GM18907 (cell line): Measurements from ENCODE around the gene TSC22D3.
A peak's percentile ranks its signal among the peaks of the same experiment; 100 is the strongest.
"Not testable (repeated sequence)": the region's sequence is repeated elsewhere in the genome, so short reads cannot be mapped to it uniquely, and the experiment has no call there.

Experiments used
- ATAC-seq: cut with Tn5 transposase; IDR thresholded peaks from one replicate; pipeline ENCODE4 v1.9.1; 2021; ENCODE audit warnings: mild to moderate bottlenecking, moderate library complexity; ENCODE audit not compliant: unreplicated experiment

The TSC22D3 gene

DNA sequence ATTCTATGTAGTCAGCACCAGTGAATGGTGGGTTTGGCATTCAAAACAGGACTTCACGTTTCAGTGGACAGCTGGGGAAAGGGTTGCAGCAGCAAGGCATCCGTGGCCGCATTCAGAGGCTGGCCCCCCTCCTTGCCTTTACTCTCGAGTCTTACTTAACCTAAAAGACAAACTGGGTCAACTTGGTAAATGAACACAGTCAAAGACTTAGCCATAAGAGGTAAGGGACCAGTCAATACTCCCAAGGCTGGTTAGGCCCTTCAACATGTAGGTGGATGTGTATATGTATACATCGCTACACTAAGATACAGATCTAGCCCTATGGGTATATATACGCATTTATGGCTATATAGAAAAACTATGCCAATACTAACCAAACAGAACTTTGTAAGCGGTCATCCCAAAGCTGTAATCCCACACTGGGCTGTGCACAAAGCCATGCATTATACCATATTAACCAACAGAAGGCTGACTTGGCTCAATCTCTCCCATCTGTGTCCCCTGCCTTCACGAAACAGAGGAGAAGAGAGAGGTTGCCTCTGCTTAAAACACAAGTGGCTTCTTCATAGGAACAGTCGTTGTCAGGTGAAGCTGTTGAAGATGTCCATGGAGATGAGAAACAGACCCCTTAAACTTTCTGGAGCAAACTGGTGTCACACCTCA lies 61.9 kb downstream of the TSC22D3 start:
- no peak for ATAC-seq

DNA sequence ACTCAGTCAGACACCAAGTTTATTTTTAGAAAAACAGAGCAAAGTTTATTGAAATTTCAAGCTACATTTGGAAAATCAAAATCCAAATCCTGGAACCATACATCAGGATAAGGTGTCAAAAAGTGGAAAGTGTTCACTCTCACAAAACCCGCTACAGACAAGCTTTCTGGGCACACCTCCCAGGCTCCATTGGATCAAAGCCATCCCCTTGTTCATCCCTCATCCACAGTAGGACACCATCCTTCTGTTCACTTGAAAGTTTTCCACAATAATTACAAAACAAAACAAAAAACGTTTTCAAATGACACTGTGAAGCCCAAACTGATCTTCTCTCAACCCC lies 62.4 kb downstream of the TSC22D3 start:
- no peak for ATAC-seq

DNA sequence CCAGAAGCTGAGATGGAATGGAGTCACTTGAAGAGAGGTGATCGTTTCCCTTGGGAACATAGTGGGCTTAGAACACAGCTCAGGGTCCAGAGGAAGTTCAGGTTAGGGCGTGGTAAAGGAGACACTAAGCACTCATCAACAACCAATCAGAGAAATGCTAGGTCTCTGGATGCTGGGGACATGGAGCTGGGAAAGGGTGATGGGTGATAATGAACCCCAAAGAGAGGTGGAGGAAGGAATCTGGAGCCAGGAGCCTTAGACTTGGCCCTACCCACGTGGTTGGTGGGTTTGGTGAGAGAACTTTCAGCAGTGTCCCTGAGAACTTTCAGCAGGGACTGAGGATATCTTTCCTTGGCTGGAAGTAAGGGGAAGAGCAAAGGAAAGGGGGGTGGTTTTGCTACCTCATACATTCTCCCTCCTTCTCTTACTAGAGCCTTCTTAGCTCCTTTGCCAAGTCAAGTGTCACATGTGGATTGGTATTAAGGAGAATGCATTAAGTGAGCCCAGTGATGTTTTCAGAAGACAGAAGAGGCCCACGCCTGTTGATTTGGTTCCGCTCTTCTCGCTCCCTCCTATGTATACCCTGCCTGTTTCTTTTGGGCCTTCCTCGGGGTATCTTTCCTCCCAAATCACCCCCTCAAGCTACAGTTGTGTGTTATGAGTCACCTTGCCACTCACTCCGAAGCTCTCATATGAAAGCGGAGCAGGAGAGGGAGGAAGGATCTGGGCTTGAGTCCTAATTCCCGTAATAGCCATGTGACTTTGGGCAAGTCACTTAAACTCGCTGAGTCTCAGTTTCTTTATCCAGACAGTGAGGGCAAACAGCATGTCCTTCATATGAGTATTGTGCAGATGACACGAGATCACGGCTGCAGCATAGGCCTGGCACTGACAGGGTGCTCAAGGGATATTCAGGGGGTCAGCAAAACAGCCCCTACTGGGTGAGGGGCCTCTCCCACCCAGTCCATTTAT lies 63.1 kb downstream of the TSC22D3 start:
- no peak for ATAC-seq

DNA sequence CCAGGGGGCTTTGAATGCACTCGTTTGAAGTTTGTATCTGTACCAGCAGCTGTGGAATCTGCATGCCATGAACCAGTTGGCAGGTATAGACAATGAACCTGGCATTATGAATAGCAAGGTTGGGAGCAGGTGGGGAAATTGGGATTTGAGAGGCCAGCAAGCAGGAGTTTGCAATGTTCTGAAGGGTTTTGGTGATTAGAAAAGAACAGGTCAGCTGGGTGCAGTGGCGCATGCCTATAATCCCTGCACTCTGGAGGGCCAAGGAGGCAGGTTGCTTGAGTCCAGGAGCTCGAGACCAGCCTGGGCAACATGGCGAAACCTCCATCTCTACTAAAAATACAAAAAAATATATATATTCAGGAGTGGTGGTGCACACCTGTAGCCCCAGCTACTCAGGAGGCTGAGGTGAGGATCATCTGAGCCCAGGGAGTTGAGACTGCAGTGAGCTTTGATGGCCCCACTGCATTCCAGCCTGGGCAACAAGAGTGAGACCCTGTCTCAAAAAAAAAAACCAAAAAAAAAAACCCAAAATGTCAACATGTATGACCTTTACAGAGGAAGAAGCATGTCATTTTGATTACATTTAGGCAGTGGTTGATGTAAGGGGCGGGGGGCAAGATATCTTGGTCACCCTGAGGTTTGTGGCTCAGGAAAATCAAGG lies 63.9 kb downstream of the TSC22D3 start:
- no peak for ATAC-seq

- peak; percentile 91 for ATAC-seq
Measured at GRCh38 chrX:107710617-107711391, 64.8 kb downstream of the TSC22D3 start.

DNA sequence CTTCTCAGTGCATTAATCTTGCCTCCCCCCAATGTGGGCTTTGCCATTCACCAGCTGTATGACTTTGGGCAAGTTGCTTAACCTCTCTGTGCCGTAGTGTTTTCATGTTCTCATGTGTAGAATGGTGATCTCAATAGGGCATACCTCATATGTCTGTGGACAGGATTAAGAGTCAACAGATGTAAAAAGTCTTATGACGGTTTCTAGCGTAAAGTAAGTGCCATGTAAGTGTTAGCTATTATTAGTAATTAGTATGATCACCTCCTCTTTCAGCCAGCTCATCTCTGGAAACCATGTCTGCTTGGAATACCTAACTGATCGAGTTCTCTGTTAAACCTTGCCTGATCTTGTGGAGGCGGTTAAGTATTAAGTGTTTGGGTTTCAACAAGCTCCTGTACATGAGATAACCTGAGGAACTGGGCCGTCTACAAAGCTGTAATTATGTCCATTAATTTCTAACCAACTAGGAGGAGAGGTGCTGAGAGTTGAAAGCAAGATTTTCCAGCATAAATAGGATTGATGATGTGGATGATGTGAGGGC lies 66.3 kb downstream of the TSC22D3 start:
- peak; percentile 54 for ATAC-seq

DNA sequence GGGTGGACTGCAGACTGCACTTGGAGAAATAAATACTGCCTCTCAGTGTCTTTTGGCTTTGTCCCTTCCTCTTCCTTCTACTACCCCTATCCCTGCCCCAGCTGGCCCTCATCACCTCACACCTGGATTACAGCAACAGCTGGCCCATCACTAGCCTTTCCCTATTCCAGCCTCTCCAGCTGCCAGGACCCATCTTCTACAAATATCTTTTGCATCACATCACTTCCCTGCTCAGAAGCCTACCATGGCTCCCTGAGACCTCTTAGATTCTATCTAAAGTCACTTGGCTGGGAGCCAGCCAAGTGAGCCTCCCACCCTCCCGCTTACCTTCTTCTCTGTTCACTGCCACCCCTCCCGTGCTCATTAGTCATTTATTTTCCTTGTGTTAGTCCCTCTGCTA lies 66.8 kb downstream of the TSC22D3 start:
- no peak for ATAC-seq

DNA sequence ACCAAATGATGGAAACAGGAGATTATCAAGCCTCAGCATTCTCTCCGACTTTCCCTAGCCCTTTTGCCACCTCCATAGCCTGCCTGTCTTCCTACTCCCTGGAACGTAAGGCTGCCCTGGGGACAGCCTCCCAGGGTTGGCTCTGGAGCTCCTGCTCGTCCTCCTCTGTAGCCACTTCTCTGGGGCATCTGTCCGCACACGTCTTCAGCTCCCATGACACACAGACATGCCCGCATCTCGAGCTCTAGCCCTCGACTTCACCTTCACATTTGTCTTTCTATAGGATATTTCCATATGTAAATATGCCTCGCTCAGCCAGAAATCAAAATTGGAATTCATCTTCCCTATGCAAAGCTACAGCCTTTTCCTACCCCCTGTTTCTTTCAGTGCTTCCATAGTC lies 67.7 kb downstream of the TSC22D3 start:
- no peak for ATAC-seq

GRCh38 chrX:107706309-107706708 lies 69.3 kb downstream of the TSC22D3 start:
- no peak for ATAC-seq

DNA sequence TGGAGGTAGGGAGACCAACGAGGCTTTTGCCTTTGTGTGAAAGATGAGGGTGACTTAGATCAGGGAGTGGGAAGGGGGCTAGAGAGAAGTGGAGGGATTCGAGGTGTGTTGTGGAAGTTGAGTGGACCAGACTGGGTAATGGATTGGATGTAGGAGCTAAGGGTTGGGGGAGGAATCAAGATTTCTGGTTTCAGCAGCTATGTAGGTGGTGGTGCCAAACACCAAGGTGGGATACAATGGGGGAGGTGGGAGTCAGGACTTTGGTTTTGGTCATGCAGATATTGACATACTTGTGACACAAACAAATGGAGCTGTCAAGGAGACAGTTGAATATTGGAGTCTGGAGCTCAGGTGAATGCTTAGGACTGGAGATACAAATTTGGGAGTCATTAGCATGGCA lies 71.0 kb downstream of the TSC22D3 start:
- no peak for ATAC-seq

GRCh38 chrX:107704181-107704580 lies 71.4 kb downstream of the TSC22D3 start:
- no peak for ATAC-seq

- ATAC-seq: peak; percentile 89
Measured at GRCh38 chrX:107701493-107702121, 74.0 kb downstream of the TSC22D3 start.

DNA sequence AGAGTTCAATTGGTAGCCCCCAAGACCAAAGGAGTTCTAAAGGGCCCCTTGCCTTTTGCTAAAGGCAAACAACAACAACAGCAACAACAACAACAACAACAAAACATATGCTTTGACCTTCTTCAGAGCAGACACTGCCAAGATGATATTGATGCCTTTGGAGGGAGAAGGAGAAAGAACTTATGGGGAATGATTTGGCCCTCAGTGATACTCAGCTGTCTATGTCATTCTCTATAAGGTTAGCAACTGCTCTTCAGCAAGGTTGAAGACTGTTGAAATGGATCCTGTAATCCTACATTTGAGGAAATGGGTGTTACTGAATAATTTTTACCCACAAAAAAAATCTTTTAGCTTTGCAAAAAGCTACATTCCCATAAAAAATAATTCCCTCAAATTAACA lies 74.8 kb downstream of the TSC22D3 start:
- ATAC-seq: no peak

DNA sequence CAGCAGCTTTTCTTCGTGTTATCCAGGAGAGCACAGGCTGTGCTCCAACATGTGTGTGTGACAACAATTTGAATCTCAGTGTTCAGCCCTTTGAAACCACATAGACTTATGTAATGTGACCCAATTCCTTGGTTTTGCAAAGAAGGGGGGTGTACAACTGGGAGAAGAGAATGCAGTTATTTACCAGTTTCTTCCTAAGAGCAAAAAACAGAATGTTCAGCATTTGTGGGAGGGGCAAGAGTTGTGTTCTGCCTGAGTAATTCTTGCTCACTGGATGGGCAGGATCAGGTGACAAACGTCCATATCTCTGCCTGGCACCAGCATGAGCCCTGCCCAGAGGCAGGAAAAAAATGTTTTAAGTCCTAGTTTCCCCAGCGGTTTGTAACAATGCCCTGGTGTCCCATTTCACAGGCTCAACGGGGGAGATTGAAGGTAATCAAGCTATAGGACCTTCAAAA lies 75.2 kb downstream of the TSC22D3 start:
- no peak for ATAC-seq

DNA sequence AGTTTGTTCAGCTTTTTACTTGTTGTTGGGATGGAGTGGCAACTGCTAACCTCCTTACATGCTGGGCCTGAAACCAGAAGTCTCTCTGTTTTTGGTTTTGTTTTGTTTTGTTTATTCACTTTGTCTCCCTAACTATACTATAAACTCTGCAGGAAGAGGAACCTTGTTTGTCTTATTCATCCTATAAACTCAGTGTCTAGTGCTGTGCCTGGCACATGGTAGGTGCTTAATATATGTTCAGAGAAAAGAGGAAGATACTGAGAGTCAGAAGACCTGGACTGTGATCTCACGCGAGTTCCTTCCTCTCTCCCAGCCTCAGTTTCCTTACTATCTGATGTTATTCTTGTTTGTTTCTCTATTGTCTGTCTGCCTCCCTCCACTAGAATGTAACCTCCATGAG lies 76.0 kb downstream of the TSC22D3 start:
- no peak for ATAC-seq

GRCh38 chrX:107691024-107691448 lies 84.6 kb downstream of the TSC22D3 start:
- ATAC-seq: no peak

GRCh38 chrX:107687445-107687844 lies 88.1 kb downstream of the TSC22D3 start:
- ATAC-seq: no peak

GRCh38 chrX:107686792-107687191 lies 88.8 kb downstream of the TSC22D3 start:
- peak; percentile 34 for ATAC-seq

- ATAC-seq: no peak
Measured at GRCh38 chrX:107686026-107686425, 89.6 kb downstream of the TSC22D3 start.

DNA sequence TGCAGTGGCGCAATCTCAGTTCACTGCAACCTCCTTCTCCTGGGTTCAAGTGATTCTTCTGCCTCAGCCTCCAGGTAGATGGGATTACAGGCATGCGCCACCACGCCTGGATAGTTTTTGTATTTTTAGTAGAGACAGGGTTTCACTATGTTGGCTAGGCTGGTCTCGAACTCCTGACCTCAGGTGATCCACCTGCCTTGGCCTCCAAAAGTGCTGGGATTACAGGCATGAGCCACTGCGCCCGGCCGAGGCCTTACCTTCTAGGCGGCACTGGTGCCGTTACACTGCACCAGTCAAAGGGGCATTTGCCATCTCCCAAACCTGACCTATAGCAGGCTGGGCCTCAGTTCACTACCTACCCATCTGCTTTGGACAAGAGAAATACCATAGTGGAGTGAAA lies 90.0 kb downstream of the TSC22D3 start:
- ATAC-seq: not testable (repeated sequence)
